K562 (cell line): Measurements from ENCODE around the gene ODF2. TPM values are rescaled to one million over a fixed set of nuclear protein-coding genes. Genes with fewer than 3 reads are reported as not detected.

Source experiments
- ARID2 ChIP-seq: fragments of 450-650 bp; IDR thresholded peaks from 2 replicates; pipeline ENCODE4 v1.6.1; 2017; ENCODE audit warnings: antibody characterized with exemption, mild to moderate bottlenecking
- CBX8 ChIP-seq: fragments of 200-600 bp; sonication (generic); IDR thresholded peaks from 2 replicates; pipeline ENCODE4 v1.6.1; 2012; ENCODE audit warnings: borderline replicate concordance, mixed run types, low read depth, mild to moderate bottlenecking, moderate library complexity, mixed read lengths, low read length, control low read depth, inconsistent platforms; ENCODE audit not compliant: poor library complexity, severe bottlenecking; ENCODE audit errors: extremely low read depth
- NFE2 ChIP-seq: IDR thresholded peaks from 2 replicates; pipeline ENCODE4 v1.6.1; 2014; ENCODE audit warnings: antibody characterized with exemption, low read depth
- NFIC ChIP-seq: fragments of 450-650 bp; IDR thresholded peaks from 2 replicates; pipeline ENCODE4 v1.6.1; 2017; ENCODE audit warnings: mild to moderate bottlenecking, inconsistent platforms
- POLR2AphosphoS5 ChIP-seq: IDR thresholded peaks from 2 replicates; pipeline ENCODE4 v1.6.1; 2011; ENCODE audit warnings: mild to moderate bottlenecking, low read depth, low read length, moderate library complexity; ENCODE audit not compliant: control insufficient read depth, insufficient read depth
- PURB ChIP-seq: sonication (generic); formaldehyde crosslinking; IDR thresholded peaks from 2 replicates; pipeline ENCODE4 v1.9.0; 2021; ENCODE audit warnings: low read depth, mild to moderate bottlenecking, missing genetic modification reagents
- SIX5 ChIP-seq, 2 experiments: IDR thresholded peaks; 2 replicates each; pipeline ENCODE4 v1.6.1; 2011; ENCODE audit warnings: low read length in 2 of 2, borderline replicate concordance in 1 of 2, low read depth in 1 of 2, mild to moderate bottlenecking in 1 of 2, moderate library complexity in 1 of 2; ENCODE audit not compliant: insufficient read depth in 1 of 2
- ZSCAN29 ChIP-seq: fragments of 450-650 bp; IDR thresholded peaks from 2 replicates; pipeline ENCODE4 v1.6.1; 2017
- polyA plus RNA-seq, 8 experiments: library from polyadenylated mRNA; depleted of rRNA in 4 of 8; stranded (reverse) in 5 of 8; unstranded in 3 of 8; fragments of >200 nt; fragmentation: Nextera tagmentation in 2 of 8; fragmentation: Illumina TruSeq in 1 of 8; extraction: Ambion mirVana in 2 of 8; extraction: Trizol in 1 of 8; gene quantifications; 2 replicates each; pipeline versions ENCODE4 v1.2.1 to v1.2.3, GENCODE V29; 2011 to 2014; ENCODE audit warnings: inconsistent platforms in 1 of 8, missing spikeins in 1 of 8
- total RNA-seq, 7 experiments: library from RNA; depleted of rRNA in 6 of 7; stranded (reverse); fragments of >200 nt in 6 of 7; fragmentation: Illumina TruSeq in 2 of 7; extraction: Trizol in 2 of 7; gene quantifications; 2 replicates each; pipeline versions ENCODE4 v1.2.1 to v1.2.3, GENCODE V29; 2011 to 2021; ENCODE audit warnings: low replicate concordance in 1 of 7
- TF ChIP-seq, protein P1 (sequence below): fragments of 250-450 bp; sonication (Bioruptor Pico); IDR thresholded peaks from 2 replicates; pipeline ENCODE4 v1.8.0; 2021; ENCODE audit warnings: moderate library complexity, mild to moderate bottlenecking, inconsistent platforms
- TF ChIP-seq, protein P2 (sequence below): fragments of 450-650 bp; IDR thresholded peaks from 2 replicates; pipeline ENCODE4 v1.6.1; 2017; ENCODE audit warnings: mild to moderate bottlenecking, moderate library complexity

ODF2 gene
- total and polyA plus RNA-seq, 9 of the 15 experiments (the other 6 are each of a cell fraction or from before 2014, with no cell fraction given), result 16.5 to 83.2 (median 69.7) TPM

GRCh38 chr9:128459011-128459410, 3.2 kb downstream of the ODF2 start (continued):
- TF ChIP-seq, protein P1, sequence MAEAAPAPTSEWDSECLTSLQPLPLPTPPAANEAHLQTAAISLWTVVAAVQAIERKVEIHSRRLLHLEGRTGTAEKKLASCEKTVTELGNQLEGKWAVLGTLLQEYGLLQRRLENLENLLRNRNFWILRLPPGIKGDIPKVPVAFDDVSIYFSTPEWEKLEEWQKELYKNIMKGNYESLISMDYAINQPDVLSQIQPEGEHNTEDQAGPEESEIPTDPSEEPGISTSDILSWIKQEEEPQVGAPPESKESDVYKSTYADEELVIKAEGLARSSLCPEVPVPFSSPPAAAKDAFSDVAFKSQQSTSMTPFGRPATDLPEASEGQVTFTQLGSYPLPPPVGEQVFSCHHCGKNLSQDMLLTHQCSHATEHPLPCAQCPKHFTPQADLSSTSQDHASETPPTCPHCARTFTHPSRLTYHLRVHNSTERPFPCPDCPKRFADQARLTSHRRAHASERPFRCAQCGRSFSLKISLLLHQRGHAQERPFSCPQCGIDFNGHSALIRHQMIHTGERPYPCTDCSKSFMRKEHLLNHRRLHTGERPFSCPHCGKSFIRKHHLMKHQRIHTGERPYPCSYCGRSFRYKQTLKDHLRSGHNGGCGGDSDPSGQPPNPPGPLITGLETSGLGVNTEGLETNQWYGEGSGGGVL (CRISPR knock-in tag), result no peak
- no peak for TF ChIP-seq PURB (CRISPR knock-in tag)
- TF ChIP-seq NFE2, result no peak
- TF ChIP-seq NFIC, result no peak
- TF ChIP-seq, protein P2, sequence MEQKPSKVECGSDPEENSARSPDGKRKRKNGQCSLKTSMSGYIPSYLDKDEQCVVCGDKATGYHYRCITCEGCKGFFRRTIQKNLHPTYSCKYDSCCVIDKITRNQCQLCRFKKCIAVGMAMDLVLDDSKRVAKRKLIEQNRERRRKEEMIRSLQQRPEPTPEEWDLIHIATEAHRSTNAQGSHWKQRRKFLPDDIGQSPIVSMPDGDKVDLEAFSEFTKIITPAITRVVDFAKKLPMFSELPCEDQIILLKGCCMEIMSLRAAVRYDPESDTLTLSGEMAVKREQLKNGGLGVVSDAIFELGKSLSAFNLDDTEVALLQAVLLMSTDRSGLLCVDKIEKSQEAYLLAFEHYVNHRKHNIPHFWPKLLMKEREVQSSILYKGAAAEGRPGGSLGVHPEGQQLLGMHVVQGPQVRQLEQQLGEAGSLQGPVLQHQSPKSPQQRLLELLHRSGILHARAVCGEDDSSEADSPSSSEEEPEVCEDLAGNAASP, result no peak
- no peak for TF ChIP-seq CBX8
- no peak for TF ChIP-seq SIX5 (IDR thresholded peaks at IDR 0.05; ENCODE audit: borderline replicate concordance in 1 of 2, insufficient read depth in 1 of 2, low read depth in 1 of 2, low read length in 2 of 2)
- TF ChIP-seq POLR2AphosphoS5, result no peak
- no peak for TF ChIP-seq ZSCAN29
- no peak for TF ChIP-seq ARID2
